Vagina (tissue), 2 donors: Measurements from ENCODE around the gene FAM110C.

ENCODE experiments used
- POLR2A ChIP-seq, 2 donors: fragments of 450-650 bp; IDR thresholded peaks; one replicate each; pipeline ENCODE4 v1.6.1; 2017; ENCODE audit warnings: antibody characterized with exemption in 2 of 2, mild to moderate bottlenecking in 2 of 2, moderate library complexity in 2 of 2
- POLR2AphosphoS5 ChIP-seq, 2 donors: sonication (generic); formaldehyde crosslinking; IDR thresholded peaks; one replicate each; pipeline ENCODE4 v1.9.0; 2017; ENCODE audit warnings: antibody characterized with exemption in 2 of 2, mild to moderate bottlenecking in 2 of 2, low read depth in 1 of 2; ENCODE audit not compliant: insufficient read depth in 1 of 2
- TF ChIP-seq, protein P1 (sequence below), 3 experiments: fragments of 450-650 bp in 2 of 3; fragments of 200-600 bp in 1 of 3; sonication (generic) in 1 of 3; IDR thresholded peaks; one replicate each; pipeline ENCODE4 v1.5.1; 2017 to 2019; ENCODE audit warnings: antibody characterized with exemption in 3 of 3, mild to moderate bottlenecking in 2 of 3, moderate library complexity in 2 of 3

DNA sequence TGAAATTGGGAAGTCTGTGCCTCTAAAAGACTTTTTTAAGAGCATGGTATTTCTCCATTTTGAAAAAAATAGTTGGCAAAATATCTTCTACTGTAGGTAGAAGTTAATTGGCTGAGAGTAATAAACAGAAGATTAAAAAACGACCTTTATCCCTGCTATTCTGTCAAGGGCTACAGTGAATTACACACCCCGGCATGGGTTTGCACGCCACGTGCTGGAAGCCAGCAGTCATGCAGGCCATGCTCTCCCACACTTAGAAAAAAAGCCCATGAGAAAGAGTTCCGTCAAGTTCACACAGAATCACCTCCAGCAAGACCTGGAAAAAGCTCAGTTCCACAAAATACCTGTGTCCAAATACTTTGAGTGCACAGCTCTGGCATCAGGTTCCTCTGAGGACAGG, 26.8 kb downstream of the FAM110C start:
- TF ChIP-seq POLR2A (IDR thresholded peaks at IDR 0.05) (no peak), POLR2AphosphoS5 (IDR thresholded peaks at IDR 0.05; ENCODE audit: insufficient read depth in 1 of 2, low read depth in 1 of 2) (no peak)
- TF ChIP-seq, protein P1, sequence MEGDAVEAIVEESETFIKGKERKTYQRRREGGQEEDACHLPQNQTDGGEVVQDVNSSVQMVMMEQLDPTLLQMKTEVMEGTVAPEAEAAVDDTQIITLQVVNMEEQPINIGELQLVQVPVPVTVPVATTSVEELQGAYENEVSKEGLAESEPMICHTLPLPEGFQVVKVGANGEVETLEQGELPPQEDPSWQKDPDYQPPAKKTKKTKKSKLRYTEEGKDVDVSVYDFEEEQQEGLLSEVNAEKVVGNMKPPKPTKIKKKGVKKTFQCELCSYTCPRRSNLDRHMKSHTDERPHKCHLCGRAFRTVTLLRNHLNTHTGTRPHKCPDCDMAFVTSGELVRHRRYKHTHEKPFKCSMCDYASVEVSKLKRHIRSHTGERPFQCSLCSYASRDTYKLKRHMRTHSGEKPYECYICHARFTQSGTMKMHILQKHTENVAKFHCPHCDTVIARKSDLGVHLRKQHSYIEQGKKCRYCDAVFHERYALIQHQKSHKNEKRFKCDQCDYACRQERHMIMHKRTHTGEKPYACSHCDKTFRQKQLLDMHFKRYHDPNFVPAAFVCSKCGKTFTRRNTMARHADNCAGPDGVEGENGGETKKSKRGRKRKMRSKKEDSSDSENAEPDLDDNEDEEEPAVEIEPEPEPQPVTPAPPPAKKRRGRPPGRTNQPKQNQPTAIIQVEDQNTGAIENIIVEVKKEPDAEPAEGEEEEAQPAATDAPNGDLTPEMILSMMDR (IDR thresholded peaks at IDR 0.05): no peak
